ENCODE results near the gene RBP2.

RBP2 gene

GRCh38 chr3:139450159-139450558 is 26.2 kb downstream of the RBP2 start:
- intact Hi-C loops (cut with DNase I): no loop called here

GRCh38 chr3:139449566-139449965 is 26.8 kb downstream of the RBP2 start:
- intact Hi-C loops (cut with DNase I): no loop called here
- no peak for DNase-seq

More at GRCh38 chr3:139450159-139450558, 26.2 kb downstream of the RBP2 start:
- no peak for DNase-seq

GRCh38 chr3:139448104-139448503 is 28.2 kb downstream of the RBP2 start:
- intact Hi-C loops (cut with DNase I): no loop called here
- peak; percentile 53 to 94 (median 80) for DNase-seq

GRCh38 chr3:139447486-139447885 is 28.8 kb downstream of the RBP2 start:
- intact Hi-C loops (cut with DNase I): no loop called here
- no peak for DNase-seq

- intact Hi-C loops (cut with DNase I): no loop called here
Observed at GRCh38 chr3:139444446-139444845, 31.9 kb downstream of the RBP2 start.

GRCh38 chr3:139443186-139443585 is 33.1 kb downstream of the RBP2 start:
- no peak for DNase-seq
- intact Hi-C loops (cut with DNase I): no loop called here

More at GRCh38 chr3:139444446-139444845, 31.9 kb downstream of the RBP2 start:
- DNase-seq: no peak

- intact Hi-C loops (cut with DNase I): no loop called here
- DNase-seq: no peak
Observed at GRCh38 chr3:139441656-139442055, 34.7 kb downstream of the RBP2 start.

- DNase-seq: no peak
- intact Hi-C loops (cut with DNase I): no loop called here
Observed at GRCh38 chr3:139440639-139441556, 35.4 kb downstream of the RBP2 start.

- intact Hi-C loops (cut with DNase I): loop anchor here (10.0 kb wide), 1 partner anchor 106 kb away; no protein-coding TSS in a partner anchor
- peak in 1 of 42 donors; percentile 44 for DNase-seq
Observed at GRCh38 chr3:139439278-139439677, 37.0 kb downstream of the RBP2 start.

GRCh38 chr3:139434764-139435307 is 41.5 kb downstream of the RBP2 start:
- intact Hi-C loops (cut with DNase I): loop anchor here (10.0 kb wide), 1 partner anchor 110 kb away; no protein-coding TSS in a partner anchor
- no peak for DNase-seq

- intact Hi-C loops (cut with DNase I): loop anchor here (10.0 kb wide), 1 partner anchor 111 kb away; no protein-coding TSS in a partner anchor
- no peak for DNase-seq
Observed at GRCh38 chr3:139434228-139434627, 42.1 kb downstream of the RBP2 start.

GRCh38 chr3:139433089-139433488 is 43.2 kb downstream of the RBP2 start:
- no peak for DNase-seq
- intact Hi-C loops (cut with DNase I): loop anchor here (10.0 kb wide), 1 partner anchor 112 kb away; no protein-coding TSS in a partner anchor

GRCh38 chr3:139430493-139430892 is 45.8 kb downstream of the RBP2 start:
- intact Hi-C loops (cut with DNase I): loop anchor here (10.0 kb wide), 1 partner anchor 114 kb away; no protein-coding TSS in a partner anchor
- DNase-seq: no peak

- DNase-seq: peak in 11 of 42 donors; percentile 18 to 81 (median 62)
- intact Hi-C loops (cut with DNase I): loop anchor here (5.0 to 10.0 kb wide), 3 partner anchors 77 to 507 kb away; partner anchors contain the start of gene CLSTN2
Observed at GRCh38 chr3:139427283-139428060, 48.8 kb downstream of the RBP2 start.

GRCh38 chr3:139425745-139426400 is 50.4 kb downstream of the RBP2 start:
- intact Hi-C loops (cut with DNase I): loop anchor here (5.0 to 10.0 kb wide), 3 partner anchors 79 to 509 kb away; partner anchors contain the start of gene CLSTN2

GRCh38 chr3:139423232-139423631 is 53.1 kb downstream of the RBP2 start:
- intact Hi-C loops (cut with DNase I): loop anchor here (10.0 kb wide), 2 partner anchors 82 to 512 kb away; partner anchors contain the start of gene CLSTN2
- DNase-seq: no peak

More at GRCh38 chr3:139425745-139426400, 50.4 kb downstream of the RBP2 start:
- no peak for DNase-seq

GRCh38 chr3:139421460-139421859 is 54.9 kb downstream of the RBP2 start:
- no peak for DNase-seq
- intact Hi-C loops (cut with DNase I): loop anchor here (10.0 kb wide), 2 partner anchors 83 to 513 kb away; partner anchors contain the start of gene CLSTN2

- DNase-seq: no peak
- intact Hi-C loops (cut with DNase I): loop anchor here (10.0 kb wide), 2 partner anchors 84 to 514 kb away; partner anchors contain the start of gene CLSTN2
Observed at GRCh38 chr3:139421040-139421439, 55.3 kb downstream of the RBP2 start.
